A549 (cell line): ENCODE results near the gene MRPL53. TPM values are rescaled to one million over a fixed set of nuclear protein-coding genes. Genes with fewer than 3 reads are reported as not detected.

Source experiments
- ATAC-seq, 2 experiments: fragments of 200-7000 bp in 1 of 2; fragments of >200 bp in 1 of 2; cut with Nextera tagmentation in 1 of 2; cut with Tn5 transposase in 1 of 2; 3 replicates each; pipeline versions ENCODE4 v1.8.0 to v1.9.1; 2018 to 2020; ENCODE audit warnings: mild to moderate bottlenecking in 1 of 2, moderate library complexity in 1 of 2
- CTCF ChIA-PET: fragments of 300-600 bp; sonication (Branson Sonifier 250); formaldehyde crosslinking; extraction: SDS; loops from one replicate; lab custom pipeline; 2021; ENCODE audit warnings: antibody characterized with exemption, inconsistent platforms; lab: Yijun Ruan, JAX
- POLR2A ChIA-PET: fragments of 350-600 bp; formaldehyde crosslinking; extraction: SDS; loops from one replicate; lab custom pipeline; 2021; ENCODE audit warnings: antibody characterized with exemption, inconsistent platforms; lab: Yijun Ruan, JAX
- DNase-seq, 2 experiments: peaks; one replicate each; pipeline versions ENCODE4 v3.0.0 to v3.0.0-alpha.2; 2011 to 2016; ENCODE audit warnings: low read depth in 1 of 2, low spot score in 1 of 2
- FAIRE-seq: peaks from 2 replicates; lab custom pipeline; 2011; peaks lifted over from hg19 to GRCh38; lab: Jason Lieb, UNC
- H3K27ac ChIP-seq, 2 experiments: fragments of >200 bp; sonication (Bioruptor Twin); formaldehyde crosslinking; 3 replicates each; pipeline ENCODE4 v1.5.1; 2016 to 2017
- H3K4me1 ChIP-seq: fragments of >200 bp; sonication (Bioruptor Twin); formaldehyde crosslinking; 3 replicates; pipeline ENCODE4 v1.6.1; 2016
- H3K4me2 ChIP-seq: fragments of >200 bp; sonication (Bioruptor Twin); formaldehyde crosslinking; 3 replicates; pipeline ENCODE4 v1.6.1; 2016
- H3K4me3 ChIP-seq: fragments of >200 bp; sonication (Bioruptor Twin); formaldehyde crosslinking; 3 replicates; pipeline ENCODE4 v1.5.1; 2016
- H3K9me3 ChIP-seq: fragments of >200 bp; sonication (Bioruptor Twin); formaldehyde crosslinking; 3 replicates; pipeline ENCODE4 v1.6.1; 2016
- BHLHE40 ChIP-seq: IDR thresholded peaks from 2 replicates; pipeline ENCODE4 v1.6.1; 2012; ENCODE audit warnings: low read depth, low read length, inconsistent platforms
- CBX8 ChIP-seq: fragments of 200-600 bp; sonication (generic); IDR thresholded peaks from 2 replicates; pipeline ENCODE4 v1.6.1; 2016
- CEBPB ChIP-seq, 2 experiments: fragments of >200 bp in 1 of 2; sonication (Bioruptor Twin) in 1 of 2; formaldehyde crosslinking in 1 of 2; IDR thresholded peaks; 2 replicates each; pipeline ENCODE4 v1.6.1; 2012 to 2016
- CHD2 ChIP-seq: fragments of 150-350 bp; IDR thresholded peaks from 2 replicates; pipeline ENCODE4 v1.6.1; 2014; ENCODE audit warnings: low read length; ENCODE audit not compliant: partially characterized antibody
- CTCF ChIP-seq: fragments of >200 bp; sonication (Bioruptor Twin); formaldehyde crosslinking; IDR thresholded peaks from 3 replicates; pipeline ENCODE4 v1.5.1; 2016
- EHMT2 ChIP-seq: fragments of 200-600 bp; sonication (generic); IDR thresholded peaks from 2 replicates; pipeline ENCODE4 v1.6.1; 2016; ENCODE audit warnings: antibody characterized with exemption, low read depth, mild to moderate bottlenecking, moderate library complexity
- FOXS1 ChIP-seq: fragments of 250-450 bp; sonication (Bioruptor Pico); IDR thresholded peaks from 2 replicates; pipeline ENCODE4 v1.5.0; 2020; ENCODE audit warnings: mild to moderate bottlenecking, moderate library complexity
- HDAC2 ChIP-seq: fragments of 200-600 bp; sonication (generic); IDR thresholded peaks from 2 replicates; pipeline ENCODE4 v1.6.1; 2016
- HEYL ChIP-seq: fragments of 250-450 bp; sonication (Bioruptor Pico); IDR thresholded peaks from 2 replicates; pipeline ENCODE4 v1.8.0; 2021; ENCODE audit warnings: mild to moderate bottlenecking, moderate library complexity
- HOXA7 ChIP-seq: fragments of 250-450 bp; sonication (Bioruptor Pico); IDR thresholded peaks from 2 replicates; pipeline ENCODE4 v1.5.0; 2020; ENCODE audit warnings: mild to moderate bottlenecking, moderate library complexity
- HOXB5 ChIP-seq: fragments of 250-450 bp; sonication (Bioruptor Pico); IDR thresholded peaks from 2 replicates; pipeline ENCODE4 v1.5.0; 2020; ENCODE audit warnings: mild to moderate bottlenecking, moderate library complexity
- KDM1A ChIP-seq: fragments of 200-600 bp; sonication (generic); IDR thresholded peaks from 2 replicates; pipeline ENCODE4 v1.6.1; 2016; ENCODE audit warnings: low read depth, mild to moderate bottlenecking
- KDM5A ChIP-seq: fragments of 200-600 bp; sonication (generic); IDR thresholded peaks from 2 replicates; pipeline ENCODE4 v1.6.1; 2016; ENCODE audit warnings: antibody characterized with exemption, mild to moderate bottlenecking
- MAFK ChIP-seq: fragments of 450-650 bp; IDR thresholded peaks from 2 replicates; pipeline ENCODE4 v1.6.1; 2014; ENCODE audit not compliant: partially characterized antibody
- MAX ChIP-seq: IDR thresholded peaks from 2 replicates; pipeline ENCODE4 v1.6.1; 2012
- MAZ ChIP-seq: fragments of 150-350 bp; IDR thresholded peaks from 2 replicates; pipeline ENCODE4 v1.6.1; 2014; ENCODE audit warnings: antibody characterized with exemption, low read depth, low read length, borderline replicate concordance
- MYC ChIP-seq: IDR thresholded peaks from 2 replicates; pipeline ENCODE4 v1.6.1; 2012; ENCODE audit warnings: mild to moderate bottlenecking, inconsistent platforms, low read length, improper control_type of control experiment, borderline replicate concordance
- NR3C1 ChIP-seq: fragments of >200 bp; sonication (Bioruptor Twin); formaldehyde crosslinking; IDR thresholded peaks from 3 replicates; pipeline ENCODE4 v1.6.1; 2017
- POLR2AphosphoS2 ChIP-seq: conservative IDR thresholded peaks from 2 replicates; pipeline ENCODE4 v1.6.1; 2012; ENCODE audit warnings: low read length, improper control_type of control experiment, inconsistent platforms
- RAD21 ChIP-seq, 2 experiments: fragments of >200 bp in 1 of 2; sonication (Bioruptor Twin) in 1 of 2; formaldehyde crosslinking in 1 of 2; IDR thresholded peaks in 1 of 2; conservative IDR thresholded peaks in 1 of 2; 2 replicates in 1 of 2; 3 replicates in 1 of 2; pipeline ENCODE4 v1.6.1; 2012 to 2018; ENCODE audit warnings: inconsistent platforms in 1 of 2
- RARB ChIP-seq: fragments of 250-450 bp; sonication (Bioruptor Pico); IDR thresholded peaks from 2 replicates; pipeline ENCODE4 v1.8.0; 2021; ENCODE audit warnings: mild to moderate bottlenecking, moderate library complexity
- ZFP36 ChIP-seq: fragments of 450-650 bp; IDR thresholded peaks from 2 replicates; pipeline ENCODE4 v1.6.1; 2014; ENCODE audit warnings: borderline replicate concordance; ENCODE audit not compliant: partially characterized antibody
- ZNF302 ChIP-seq: fragments of 250-450 bp; sonication (Bioruptor Pico); IDR thresholded peaks from 2 replicates; pipeline ENCODE4 v1.9.0; 2021; ENCODE audit warnings: inconsistent platforms, mild to moderate bottlenecking, moderate library complexity
- WGBS: methylation state at CpG from one replicate; pipeline ENCODE4 v1.1.6; 2017; ENCODE audit errors: missing lambda C conversion rate; 5-methylcytosine and 5-hydroxymethylcytosine counted together
- polyA plus RNA-seq, 4 experiments: library from polyadenylated mRNA; depleted of rRNA in 3 of 4; stranded (reverse); fragments of >200 nt; fragmentation: RNase III in 1 of 4; extraction: RNeasy Plus Mini Kit Qiagen cat#74134 plus additional on column Dnase treatment in 1 of 4; gene quantifications; 2 replicates in 3 of 4; 3 replicates in 1 of 4; pipeline ENCODE4 v1.2.3, GENCODE V29; 2011 to 2017
- TF ChIP-seq, protein P1 (sequence below): fragments of 200-600 bp; sonication (generic); IDR thresholded peaks from 2 replicates; pipeline ENCODE4 v1.6.1; 2016; ENCODE audit warnings: antibody characterized with exemption, mild to moderate bottlenecking, moderate library complexity
- TF ChIP-seq, protein P2 (sequence below): IDR thresholded peaks from 2 replicates; pipeline ENCODE4 v1.6.1; 2012

Gene MRPL53
- polyA plus RNA-seq, 2 of the 4 experiments (the other 2 are of a cell fraction) = 68.8 to 229 TPM

DNA sequence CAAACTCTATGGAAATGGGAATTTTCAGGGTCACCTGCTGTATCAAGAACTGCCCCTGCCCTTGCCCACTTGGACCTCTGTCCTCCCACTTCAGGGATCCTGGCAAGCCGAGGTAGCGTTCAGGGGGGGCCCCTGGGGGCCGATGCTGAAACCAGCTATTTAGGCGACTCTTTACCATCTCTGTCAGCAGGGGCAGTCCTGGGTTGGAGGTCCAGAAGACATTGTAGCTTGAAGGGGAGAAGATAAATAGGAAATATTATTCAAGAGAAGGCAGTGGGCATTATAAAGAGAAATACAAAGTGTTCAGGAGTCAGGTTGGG, 9.7 kb downstream of the MRPL53 start:
- Histone ChIP-seq H3K27ac (no peak overlapping the region), H3K4me2 (no peak overlapping the region), H3K9me3 (no peaks in the 10 kb centered on the region), H3K4me3 (no peak overlapping the region), H3K4me1 (peaks cover 18% of the 10 kb centered on the region)
- WGBS = 81% methylated on average over 4 of the region's 4 CpGs
- no peak for FAIRE-seq
- no peak for ATAC-seq
- no peak for DNase-seq
- POLR2A ChIA-PET = no interaction called here
- CTCF ChIA-PET = interaction anchor here (0.9 to 2.7 kb wide), 3 partner anchors 10 to 124 kb away, joined by 4 to 8 read pairs (median 4); partner anchors contain the start of genes MRPL53 and PCGF1
- TF ChIP-seq, protein P1, sequence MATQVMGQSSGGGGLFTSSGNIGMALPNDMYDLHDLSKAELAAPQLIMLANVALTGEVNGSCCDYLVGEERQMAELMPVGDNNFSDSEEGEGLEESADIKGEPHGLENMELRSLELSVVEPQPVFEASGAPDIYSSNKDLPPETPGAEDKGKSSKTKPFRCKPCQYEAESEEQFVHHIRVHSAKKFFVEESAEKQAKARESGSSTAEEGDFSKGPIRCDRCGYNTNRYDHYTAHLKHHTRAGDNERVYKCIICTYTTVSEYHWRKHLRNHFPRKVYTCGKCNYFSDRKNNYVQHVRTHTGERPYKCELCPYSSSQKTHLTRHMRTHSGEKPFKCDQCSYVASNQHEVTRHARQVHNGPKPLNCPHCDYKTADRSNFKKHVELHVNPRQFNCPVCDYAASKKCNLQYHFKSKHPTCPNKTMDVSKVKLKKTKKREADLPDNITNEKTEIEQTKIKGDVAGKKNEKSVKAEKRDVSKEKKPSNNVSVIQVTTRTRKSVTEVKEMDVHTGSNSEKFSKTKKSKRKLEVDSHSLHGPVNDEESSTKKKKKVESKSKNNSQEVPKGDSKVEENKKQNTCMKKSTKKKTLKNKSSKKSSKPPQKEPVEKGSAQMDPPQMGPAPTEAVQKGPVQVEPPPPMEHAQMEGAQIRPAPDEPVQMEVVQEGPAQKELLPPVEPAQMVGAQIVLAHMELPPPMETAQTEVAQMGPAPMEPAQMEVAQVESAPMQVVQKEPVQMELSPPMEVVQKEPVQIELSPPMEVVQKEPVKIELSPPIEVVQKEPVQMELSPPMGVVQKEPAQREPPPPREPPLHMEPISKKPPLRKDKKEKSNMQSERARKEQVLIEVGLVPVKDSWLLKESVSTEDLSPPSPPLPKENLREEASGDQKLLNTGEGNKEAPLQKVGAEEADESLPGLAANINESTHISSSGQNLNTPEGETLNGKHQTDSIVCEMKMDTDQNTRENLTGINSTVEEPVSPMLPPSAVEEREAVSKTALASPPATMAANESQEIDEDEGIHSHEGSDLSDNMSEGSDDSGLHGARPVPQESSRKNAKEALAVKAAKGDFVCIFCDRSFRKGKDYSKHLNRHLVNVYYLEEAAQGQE = no peak
- TF ChIP-seq ZFP36 (no peak), MAX (no peak), MAFK (no peak), RARB (no peak), NR3C1 (no peak), MAZ (no peak), HEYL (CRISPR knock-in tag) (no peak), ZNF302 (CRISPR knock-in tag) (no peak)

DNA sequence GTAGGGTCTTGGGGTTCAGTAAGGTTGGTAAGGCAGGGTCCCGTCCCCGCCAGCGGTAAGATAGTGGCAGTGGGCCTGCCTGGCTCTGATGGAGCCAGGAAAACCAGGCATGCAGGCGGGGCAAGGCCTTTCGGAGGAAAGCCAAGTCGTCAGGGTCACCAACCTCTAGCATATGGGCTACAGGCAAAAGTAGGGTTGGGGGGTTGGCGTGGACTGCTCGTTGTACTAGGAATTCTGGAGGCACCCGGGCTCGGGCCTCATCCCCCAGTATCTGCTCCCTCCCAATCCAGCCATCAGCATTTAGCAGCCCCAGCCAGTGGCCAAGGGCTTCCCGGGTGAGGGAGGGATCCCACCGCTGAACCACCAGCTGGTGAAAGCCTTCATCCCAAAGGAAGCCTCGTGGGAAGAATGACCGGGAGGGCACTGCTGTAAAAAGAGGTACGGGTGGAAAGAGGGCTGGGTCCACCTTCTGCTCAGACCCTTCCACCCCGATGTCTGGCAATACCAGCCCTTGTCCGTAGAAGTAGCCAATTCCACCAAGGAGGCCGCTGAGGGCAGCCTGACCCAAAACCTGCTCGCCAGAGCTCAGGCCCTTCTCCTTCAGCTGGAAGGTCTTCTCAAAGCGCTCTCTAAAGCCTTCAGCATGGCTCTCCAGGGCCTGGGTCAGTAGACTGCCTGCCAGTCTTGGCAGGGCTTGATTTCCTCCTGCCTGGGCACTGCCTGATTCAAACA, 10.3 kb downstream of the MRPL53 start:
- H3K4me1 ChIP-seq = peaks cover 18% of the 10 kb centered on the region
- no peak overlapping the region for H3K27ac ChIP-seq
- ATAC-seq (no peak), DNase-seq (no peak), FAIRE-seq (no peak)
- WGBS = 91% methylated on average over 20 of the region's 20 CpGs
- CTCF ChIA-PET = interaction anchor here (0.7 to 2.7 kb wide), 11 partner anchors 7 to 126 kb away, joined by 3 to 8 read pairs (median 4); partner anchors contain the start of genes MRPL53 and PCGF1
- no peak for TF ChIP-seq CEBPB (IDR thresholded peaks at IDR 0.05)
- no peak for TF ChIP-seq KDM5A
- no peak for TF ChIP-seq HOXA7 (CRISPR knock-in tag)
- TF ChIP-seq MYC = no peak
- H3K4me2 ChIP-seq = no peak overlapping the region
- POLR2A ChIA-PET = interaction anchor here (0.9 kb wide), 1 partner anchor 10 kb away, joined by 4 read pairs; the partner anchor contains the start of gene MRPL53
- H3K4me3 ChIP-seq = no peak overlapping the region
- no peaks in the 10 kb centered on the region for H3K9me3 ChIP-seq

- ChIA-PET CTCF (interaction anchor here (0.7 to 2.7 kb wide), 10 partner anchors 8 to 127 kb away, joined by 3 to 8 read pairs (median 4); partner anchors contain the start of gene PCGF1), POLR2A (interaction anchor here (0.9 kb wide), 1 partner anchor 11 kb away, joined by 4 read pairs; the partner anchor contains the start of gene MRPL53)
- no peak overlapping the region for H3K4me3 ChIP-seq
- ATAC-seq = no peak
- H3K4me2 ChIP-seq = no peak overlapping the region
- FAIRE-seq = no peak
- 90% methylated on average over 18 of the region's 27 CpGs for WGBS
- DNase-seq = peak in 1 of 2 experiments; percentile 47
- H3K4me1 ChIP-seq = peaks cover 25% of the 10 kb centered on the region
- H3K9me3 ChIP-seq = no peaks in the 10 kb centered on the region
- H3K27ac ChIP-seq = no peak overlapping the region
- TF ChIP-seq ZNF302 (CRISPR knock-in tag) (no peak), BHLHE40 (no peak), POLR2AphosphoS2 (no peak), KDM1A (no peak), CBX8 (no peak), RARB (0 out of 2 replicates have a peak, but pooled peaks have one; percentile 22), CTCF (peak; percentile 26; the same call in 2 of the 3 replicates), FOXS1 (CRISPR knock-in tag) (no peak), HOXB5 (CRISPR knock-in tag) (no peak), RAD21 (conservative IDR thresholded peaks at IDR 0.05 in 1 of 2, IDR thresholded peaks at IDR 0.05 in 1 of 2) (peak in 1 of 2 experiments; percentile 33; a peak in 1 of 5 replicates), MAZ (no peak), HDAC2 (no peak), EHMT2 (no peak), CHD2 (no peak)
- TF ChIP-seq, protein P2, sequence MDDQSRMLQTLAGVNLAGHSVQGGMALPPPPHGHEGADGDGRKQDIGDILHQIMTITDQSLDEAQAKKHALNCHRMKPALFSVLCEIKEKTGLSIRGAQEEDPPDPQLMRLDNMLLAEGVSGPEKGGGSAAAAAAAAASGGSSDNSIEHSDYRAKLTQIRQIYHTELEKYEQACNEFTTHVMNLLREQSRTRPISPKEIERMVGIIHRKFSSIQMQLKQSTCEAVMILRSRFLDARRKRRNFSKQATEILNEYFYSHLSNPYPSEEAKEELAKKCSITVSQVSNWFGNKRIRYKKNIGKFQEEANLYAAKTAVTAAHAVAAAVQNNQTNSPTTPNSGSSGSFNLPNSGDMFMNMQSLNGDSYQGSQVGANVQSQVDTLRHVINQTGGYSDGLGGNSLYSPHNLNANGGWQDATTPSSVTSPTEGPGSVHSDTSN = 0 out of 2 replicates have a peak, but pooled peaks have one; percentile 21
These were observed 11.1 kb downstream of the MRPL53 start for GRCh38 chr2:74461187-74462053.
